Right atrium auricular region (tissue), 2 donors: Measurements from ENCODE around the gene ARHGEF16. TPM values are rescaled to one million over a fixed set of nuclear protein-coding genes. Genes with fewer than 3 reads are reported as not detected.

Experiments
- DNase-seq: peaks from one replicate; pipeline ENCODE4 v3.0.0-alpha.2; 2019; ENCODE audit warnings: low spot score
- H3K27ac ChIP-seq, 2 donors: fragments of 200-600 bp; sonication (generic); 1 replicate in 1 of 2; 2 replicates in 1 of 2; pipeline ENCODE4 v1.5.1; 2016 to 2019
- H3K27me3 ChIP-seq, 2 donors: fragments of 200-600 bp; sonication (generic); one replicate each; pipeline versions ENCODE4 v1.5.1 to v1.6.0; 2017 to 2019
- H3K36me3 ChIP-seq: fragments of 200-600 bp; sonication (generic); one replicate; pipeline ENCODE4 v1.5.1; 2016
- H3K4me1 ChIP-seq, 2 donors: fragments of 200-600 bp; sonication (generic); one replicate each; pipeline versions ENCODE4 v1.5.1 to v1.6.0; 2017 to 2019
- H3K4me3 ChIP-seq, 2 donors: fragments of 200-600 bp; sonication (generic); 1 replicate in 1 of 2; 2 replicates in 1 of 2; pipeline ENCODE4 v1.5.1; 2017 to 2019; ENCODE audit warnings: mild to moderate bottlenecking in 1 of 2, moderate library complexity in 1 of 2
- H3K9me3 ChIP-seq, 2 donors: fragments of 200-600 bp; sonication (generic); one replicate each; pipeline ENCODE4 v1.5.1; 2019
- CTCF ChIP-seq, 2 donors: fragments of 200-600 bp; sonication (generic); IDR thresholded peaks; one replicate each; pipeline ENCODE4 v1.5.1; 2019; ENCODE audit warnings: antibody characterized with exemption in 2 of 2
- total RNA-seq, 2 donors: library from RNA; depleted of rRNA; stranded (reverse); fragments of >200 nt; gene quantifications; one replicate each; pipeline ENCODE4 v1.1.0, GENCODE V29; 2016

ARHGEF16 gene
- total RNA-seq, 2 donors from 2014 or later, result 0.22 to 1.5 TPM

- Histone ChIP-seq H3K36me3 (no peaks in the 10 kb centered on the region), H3K27ac (no peak overlapping the region), H3K4me1 (peaks cover 0 to 12% of the 10 kb centered on the region in 2 donors), H3K9me3 (no peaks in the 10 kb centered on the region), H3K4me3 (no peak overlapping the region), H3K27me3 (no peaks in the 10 kb centered on the region)
- peak in 1 of 2 donors; percentile 64 for TF ChIP-seq CTCF (IDR thresholded peaks at IDR 0.05)
- no peak for DNase-seq
Measured at GRCh38 chr1:3471356-3472087, 17.1 kb downstream of the ARHGEF16 start.

- Histone ChIP-seq H3K27ac (no peak overlapping the region), H3K9me3 (no peaks in the 10 kb centered on the region), H3K4me1 (peaks cover 0 to 12% of the 10 kb centered on the region in 2 donors), H3K36me3 (no peaks in the 10 kb centered on the region), H3K27me3 (no peaks in the 10 kb centered on the region), H3K4me3 (no peak overlapping the region)
- no peak for TF ChIP-seq CTCF (IDR thresholded peaks at IDR 0.05)
- DNase-seq, result no peak
Measured at GRCh38 chr1:3472088-3472850, 17.8 kb downstream of the ARHGEF16 start.

- DNase-seq, result no peak
- H3K27me3 ChIP-seq, result no peaks in the 10 kb centered on the region
Measured at GRCh38 chr1:3472906-3473305, 18.4 kb downstream of the ARHGEF16 start.

GRCh38 chr1:3473381-3473844 is 18.9 kb downstream of the ARHGEF16 start:
- Histone ChIP-seq H3K27ac (no peak overlapping the region), H3K9me3 (no peaks in the 10 kb centered on the region), H3K4me3 (no peak overlapping the region), H3K4me1 (peaks cover 0 to 12% of the 10 kb centered on the region in 2 donors), H3K36me3 (no peaks in the 10 kb centered on the region), H3K27me3 (no peaks in the 10 kb centered on the region)
- no peak for DNase-seq
- TF ChIP-seq CTCF (IDR thresholded peaks at IDR 0.05), result no peak

More at GRCh38 chr1:3472906-3473305, 18.4 kb downstream of the ARHGEF16 start:
- H3K4me1 ChIP-seq, result peaks cover 0 to 12% of the 10 kb centered on the region in 2 donors
- no peak for TF ChIP-seq CTCF (IDR thresholded peaks at IDR 0.05)
- H3K9me3 ChIP-seq, result no peaks in the 10 kb centered on the region
- no peak overlapping the region for H3K4me3 ChIP-seq
- H3K36me3 ChIP-seq, result no peaks in the 10 kb centered on the region
- H3K27ac ChIP-seq, result no peak overlapping the region

GRCh38 chr1:3474016-3474415 is 19.6 kb downstream of the ARHGEF16 start:
- Histone ChIP-seq H3K27ac (no peak overlapping the region), H3K36me3 (no peaks in the 10 kb centered on the region), H3K4me3 (no peak overlapping the region), H3K27me3 (no peaks in the 10 kb centered on the region), H3K9me3 (no peaks in the 10 kb centered on the region), H3K4me1 (peaks cover 0 to 12% of the 10 kb centered on the region in 2 donors)
- no peak for TF ChIP-seq CTCF (IDR thresholded peaks at IDR 0.05)
- DNase-seq, result no peak
